Ishikawa (cell line): Measurements from ENCODE around the gene FAM171A1.

Experiments used
- EP300 ChIP-seq: IDR thresholded peaks from 2 replicates; pipeline ENCODE4 v1.6.1; 2012; ENCODE audit warnings: borderline replicate concordance
- FOXM1 ChIP-seq: IDR thresholded peaks from 2 replicates; pipeline ENCODE4 v1.6.1; 2012; ENCODE audit warnings: low read depth, borderline replicate concordance
- MAX ChIP-seq: IDR thresholded peaks from 2 replicates; pipeline ENCODE4 v1.6.1; 2012
- RAD21 ChIP-seq: IDR thresholded peaks from 2 replicates; pipeline ENCODE4 v1.6.1; 2012; ENCODE audit warnings: low read depth
- TAF1 ChIP-seq: IDR thresholded peaks from 2 replicates; pipeline ENCODE4 v1.6.1; 2012; ENCODE audit warnings: low read depth, mild to moderate bottlenecking
- TCF12 ChIP-seq: IDR thresholded peaks from 2 replicates; pipeline ENCODE4 v1.6.1; 2012; ENCODE audit warnings: low read depth

- TF ChIP-seq EP300 = no peak
- TF ChIP-seq FOXM1 = no peak
- no peak for TF ChIP-seq RAD21
- no peak for TF ChIP-seq TCF12
- no peak for TF ChIP-seq TAF1
- TF ChIP-seq MAX = no peak
Measured at GRCh38 chr10:15324113-15324512, 47.0 kb downstream of the FAM171A1 start.
